HCT116 (cell line): ENCODE results near the gene ADIPOR2. TPM values are rescaled to one million over a fixed set of nuclear protein-coding genes. Genes with fewer than 3 reads are reported as not detected.

ENCODE experiments used
- ATAC-seq: fragments of 200-7000 bp; cut with Tn5 transposase; 2 replicates; pipeline ENCODE4 v1.9.1; 2020; ENCODE audit warnings: mild to moderate bottlenecking, moderate library complexity
- BruUV-seq: library from RNA; stranded (reverse); fragments of 400-500 nt; replicated peaks from 2 replicates; lab custom pipeline; 2021; lab: Mats Ljungman, UMichigan
- CTCF ChIA-PET: fragments of 300-600 bp; sonication (Branson Sonifier 250); formaldehyde crosslinking; loops from one replicate; lab custom pipeline; 2021; ENCODE audit warnings: antibody characterized with exemption; lab: Charles Lee
- POLR2A ChIA-PET: fragments of 300-600, 350-600 bp; sonication (Branson Sonifier 250); formaldehyde crosslinking; loops from one replicate; lab custom pipeline; 2021; ENCODE audit warnings: antibody characterized with exemption; lab: Charles Lee
- RAD21 ChIA-PET, 2 experiments: fragments of 300-600 bp; sonication (Branson Sonifier 250); formaldehyde crosslinking; loops; one replicate each; lab custom pipeline; 2023; ENCODE audit warnings: low total read pairs in 2 of 2; ENCODE audit not compliant: uncharacterized antibody in 2 of 2, unreplicated experiment in 2 of 2, low non-redundant PET in 1 of 2; lab: Charles Lee
- DNase-seq: peaks from one replicate; pipeline ENCODE4 v3.0.0-alpha.2; 2010; ENCODE audit warnings: low read depth, low spot score
- H2AFZ ChIP-seq: fragments of 200-600 bp; shearing (Covaris generic), sonication (generic); 2 replicates; pipeline ENCODE4 v1.6.1; 2017; ENCODE audit warnings: low read depth, mixed run types, mixed read lengths, antibody characterized with exemption, low read length; ENCODE audit not compliant: poor library complexity, severe bottlenecking
- H3K27ac ChIP-seq: 2 replicates; pipeline ENCODE4 v1.5.1; 2012; ENCODE audit warnings: low read depth, low read length
- H3K27me3 ChIP-seq: fragments of 200-600 bp; sonication (generic); 2 replicates; pipeline ENCODE4 v1.6.1; 2016; ENCODE audit warnings: mixed run types, low read length, mixed read lengths; ENCODE audit not compliant: insufficient read depth
- H3K36me3 ChIP-seq, 2 experiments: fragments of 200-500 bp in 1 of 2; fragments of 200-600 bp in 1 of 2; sonication (Bioruptor generic) in 1 of 2; sonication (generic) in 1 of 2; 2 replicates each; pipeline versions ENCODE4 v1.5.1 to v1.6.1; 2014 to 2016; ENCODE audit warnings: low read length in 2 of 2, inconsistent platforms in 1 of 2, mixed read lengths in 1 of 2, mixed run types in 1 of 2; ENCODE audit not compliant: insufficient read depth in 2 of 2, control insufficient read depth in 1 of 2
- H3K4me1 ChIP-seq, 2 experiments: fragments of 200-600 bp in 1 of 2; sonication (generic) in 1 of 2; 2 replicates each; pipeline versions ENCODE4 v1.5.1 to v1.6.1; 2012 to 2017; ENCODE audit warnings: low read length in 2 of 2, inconsistent platforms in 1 of 2, mild to moderate bottlenecking in 1 of 2, mixed read lengths in 1 of 2, mixed run types in 1 of 2, moderate library complexity in 1 of 2; ENCODE audit not compliant: insufficient read depth in 2 of 2, control insufficient read depth in 1 of 2
- H3K4me2 ChIP-seq: fragments of 200-600 bp; sonication (generic); 2 replicates; pipeline ENCODE4 v1.6.1; 2017; ENCODE audit warnings: mixed run types, low read length, mixed read lengths
- H3K4me3 ChIP-seq, 2 experiments: fragments of 200-600 bp in 1 of 2; sonication (generic) in 1 of 2; replicated peaks in 1 of 2; 2 replicates each; pipeline ENCODE4 v1.5.1; 2011 to 2016; ENCODE audit warnings: low read length in 2 of 2, control low read depth in 1 of 2, low read depth in 1 of 2, mild to moderate bottlenecking in 1 of 2, mixed read lengths in 1 of 2, mixed run types in 1 of 2
- H3K79me2 ChIP-seq: fragments of 200-600 bp; sonication (generic); 2 replicates; pipeline ENCODE4 v1.6.1; 2017; ENCODE audit warnings: mild to moderate bottlenecking, mixed run types, low read length, moderate library complexity, mixed read lengths; ENCODE audit not compliant: insufficient read depth
- H3K9ac ChIP-seq: fragments of 200-600 bp; sonication (generic); 2 replicates; pipeline ENCODE4 v1.6.1; 2016; ENCODE audit warnings: low read length, mixed read lengths
- H3K9me2 ChIP-seq: fragments of 200-600 bp; sonication (generic), shearing (Covaris generic); 2 replicates; pipeline ENCODE4 v1.6.1; 2017; ENCODE audit warnings: mixed run types, mild to moderate bottlenecking, moderate library complexity; ENCODE audit not compliant: insufficient read depth
- H3K9me3 ChIP-seq, 2 experiments: fragments of 200-500 bp in 1 of 2; fragments of 200-600 bp in 1 of 2; sonication (Bioruptor generic) in 1 of 2; sonication (generic) in 1 of 2; 2 replicates each; pipeline ENCODE4 v1.6.1; 2014 to 2017; ENCODE audit warnings: low read length in 2 of 2, mixed read lengths in 2 of 2, inconsistent platforms in 1 of 2, low read depth in 1 of 2, mild to moderate bottlenecking in 1 of 2, mixed run types in 1 of 2, moderate library complexity in 1 of 2; ENCODE audit not compliant: control insufficient read depth in 1 of 2, insufficient read depth in 1 of 2
- H4K20me1 ChIP-seq: fragments of 200-600 bp; sonication (generic), shearing (Covaris generic); 2 replicates; pipeline ENCODE4 v1.6.1; 2017; ENCODE audit warnings: mixed run types, mild to moderate bottlenecking, moderate library complexity; ENCODE audit not compliant: insufficient read depth
- CEBPB ChIP-seq: IDR thresholded peaks from 2 replicates; pipeline ENCODE4 v1.6.1; 2012; ENCODE audit warnings: low read depth
- ELF1 ChIP-seq: IDR thresholded peaks from 2 replicates; pipeline ENCODE4 v1.6.1; 2012; ENCODE audit warnings: low read depth, borderline replicate concordance
- EZH2 ChIP-seq: fragments of 200-600 bp; sonication (generic); IDR thresholded peaks from 2 replicates; pipeline ENCODE4 v1.6.1; 2017; ENCODE audit warnings: antibody characterized with exemption, mixed run types
- EZH2phosphoT487 ChIP-seq: fragments of 200-600 bp; IDR thresholded peaks from 2 replicates; pipeline ENCODE4 v1.6.1; 2018; ENCODE audit warnings: antibody characterized with exemption, borderline replicate concordance
- JUND ChIP-seq: IDR thresholded peaks from 2 replicates; pipeline ENCODE4 v1.6.1; 2012
- REST ChIP-seq: IDR thresholded peaks from 2 replicates; pipeline ENCODE4 v1.6.1; 2012; ENCODE audit warnings: low read depth
- ZBTB33 ChIP-seq: IDR thresholded peaks from 2 replicates; pipeline ENCODE4 v1.6.1; 2011; ENCODE audit warnings: mild to moderate bottlenecking, low read length, moderate library complexity; ENCODE audit not compliant: insufficient replicate concordance; ENCODE audit errors: extremely low read depth
- intact Hi-C: fragments of 100-400 bp; cut with micrococcal nuclease; formaldehyde crosslinking; loops from 2 replicates; pipeline ENCODE4 v1.10.0; 2022
- total RNA-seq: library from RNA; stranded (reverse); gene quantifications from one replicate; pipeline ENCODE4 v1.2.1, GENCODE V29; 2021; ENCODE audit not compliant: unreplicated experiment

ADIPOR2 gene
- total RNA-seq, 1 experiment from 2014 or later = 69.9 TPM

- TF ChIP-seq ZBTB33 (no peak), EZH2phosphoT487 (no peak), JUND (no peak), CEBPB (no peak), EZH2 (no peak), REST (no peak), ELF1 (no peak)
- Histone ChIP-seq H3K4me1 (peaks cover 0 to 4% of the 10 kb centered on the region in 2 experiments; a peak in 1 of 4 replicates), H2AFZ (no peak overlapping the region), H3K27ac (no peak overlapping the region), H4K20me1 (no peaks in the 10 kb centered on the region), H3K9me2 (no peaks in the 10 kb centered on the region), H3K79me2 (no peaks in the 10 kb centered on the region), H3K9ac (no peak overlapping the region), H3K9me3 (no peaks in the 10 kb centered on the region), H3K27me3 (peaks cover 25% of the 10 kb centered on the region; the same call in 1 of the 2 replicates), H3K4me3 (no peak overlapping the region), H3K36me3 (no peaks in the 10 kb centered on the region), H3K4me2 (no peak overlapping the region)
- intact Hi-C loops = loop anchor here (5.0 kb wide), 1 partner anchor 385 kb away; no protein-coding TSS in a partner anchor
- ChIA-PET RAD21 (interaction anchor here (2.1 to 3.2 kb wide), 2 partner anchors 139 kb away, joined by 15 to 30 read pairs; no protein-coding TSS in a partner anchor), POLR2A (no interaction called here), CTCF (interaction anchor here (1.4 to 10.7 kb wide), 5 partner anchors 8 to 288 kb away, joined by 7 to 242 read pairs (median 10); no protein-coding TSS in a partner anchor)
- BruUV-seq = no TSS peak
- ATAC-seq (no peak), DNase-seq (no peak)
These were observed 38.9 kb upstream of the ADIPOR2 start for GRCh38 chr12:1651946-1652345.
